ENCODE data around the gene ARID4A.
"Not testable (repeated sequence)": the region's sequence is repeated elsewhere in the genome, so short reads cannot be mapped to it uniquely, and the experiment has no call there.

- TF ChIP-seq SMC3 (IDR thresholded peaks at IDR 0.05; ENCODE audit: low read length); EP300 (IDR thresholded peaks at IDR 0.05; ENCODE audit: low read depth in 2 of 2, low read length in 2 of 2); EP300 (CRISPR knock-in tag; IDR thresholded peaks at IDR 0.05; ENCODE audit: borderline replicate concordance); POLR2A (IDR thresholded peaks at IDR 0.05; ENCODE audit: insufficient read depth in 1 of 2, low read depth in 2 of 2, low read length in 2 of 2); PCBP1 (IDR thresholded peaks at IDR 0.05; ENCODE audit: borderline replicate concordance, low read depth, low read length); WIZ (CRISPR knock-in tag; IDR thresholded peaks at IDR 0.05); JUNB (CRISPR knock-in tag; IDR thresholded peaks at IDR 0.05; ENCODE audit: borderline replicate concordance); ZNF232 (CRISPR knock-in tag; IDR thresholded peaks at IDR 0.05; ENCODE audit: borderline replicate concordance): not testable (repeated sequence)
Observed at GRCh38 chr14:58339666-58340065, 41.3 kb downstream of the ARID4A start.

Measured in HepG2 (cell line).